Measurements from ENCODE around the gene ZBED4.

ZBED4 gene

GRCh38 chr22:49865156-49865555 lies 11.5 kb downstream of the ZBED4 start:
- TF ChIP-seq CTCF (IDR thresholded peaks at IDR 0.05; ENCODE audit: borderline replicate concordance, control extremely low read depth, extremely low read depth, insufficient read depth, missing control alignments) = no peak
- DNase-seq (ENCODE audit: low spot score) = no peak
- in situ Hi-C loops (cut with MboI; ENCODE audit: low sequenced_read_pairs, unreplicated experiment) = no loop called here

- in situ Hi-C loops (cut with MboI; ENCODE audit: low sequenced_read_pairs, unreplicated experiment) = no loop called here
- DNase-seq (ENCODE audit: low spot score) = no peak
- no peak for TF ChIP-seq CTCF (IDR thresholded peaks at IDR 0.05; ENCODE audit: borderline replicate concordance, control extremely low read depth, extremely low read depth, insufficient read depth, missing control alignments)
Observed at GRCh38 chr22:49866134-49866533, 12.5 kb downstream of the ZBED4 start.

- TF ChIP-seq CTCF (IDR thresholded peaks at IDR 0.05; ENCODE audit: borderline replicate concordance, control extremely low read depth, extremely low read depth, insufficient read depth, missing control alignments) = no peak
- in situ Hi-C loops (cut with MboI; ENCODE audit: low sequenced_read_pairs, unreplicated experiment) = no loop called here
- no peak for DNase-seq (ENCODE audit: low spot score)
Observed at GRCh38 chr22:49866646-49867045, 13.0 kb downstream of the ZBED4 start.

GRCh38 chr22:49867303-49868265 lies 13.9 kb downstream of the ZBED4 start:
- TF ChIP-seq CTCF (IDR thresholded peaks at IDR 0.05; ENCODE audit: borderline replicate concordance, control extremely low read depth, extremely low read depth, insufficient read depth, missing control alignments) = no peak
- in situ Hi-C loops (cut with MboI; ENCODE audit: low sequenced_read_pairs, unreplicated experiment) = no loop called here
- no peak for DNase-seq (ENCODE audit: low spot score)

- TF ChIP-seq CTCF (IDR thresholded peaks at IDR 0.05; ENCODE audit: borderline replicate concordance, control extremely low read depth, extremely low read depth, insufficient read depth, missing control alignments) = no peak
- in situ Hi-C loops (cut with MboI; ENCODE audit: low sequenced_read_pairs, unreplicated experiment) = no loop called here
- DNase-seq (ENCODE audit: low spot score) = no peak
Observed at GRCh38 chr22:49869086-49869830, 15.6 kb downstream of the ZBED4 start.

GRCh38 chr22:49869845-49870712 lies 16.4 kb downstream of the ZBED4 start:
- in situ Hi-C loops (cut with MboI; ENCODE audit: low sequenced_read_pairs, unreplicated experiment) = no loop called here
- TF ChIP-seq CTCF (IDR thresholded peaks at IDR 0.05; ENCODE audit: borderline replicate concordance, control extremely low read depth, extremely low read depth, insufficient read depth, missing control alignments) = no peak
- no peak for DNase-seq (ENCODE audit: low spot score)
